Fibroblast of lung (primary cell): ENCODE measurements around the gene CACNG3.

Experiments
- CTCF ChIP-seq, 2 donors: IDR thresholded peaks in 1 of 2; conservative IDR thresholded peaks in 1 of 2; 1 replicate in 1 of 2; 2 replicates in 1 of 2; pipeline ENCODE4 v1.5.1; 2011 to 2012; ENCODE audit warnings: low read length in 2 of 2, control low read depth in 1 of 2, inconsistent platforms in 1 of 2, low read depth in 1 of 2, mild to moderate bottlenecking in 1 of 2
- EZH2 ChIP-seq: IDR thresholded peaks from 2 replicates; pipeline ENCODE4 v1.5.1; 2012; ENCODE audit warnings: low read length, control low read depth, mild to moderate bottlenecking; ENCODE audit errors: missing control alignments

GRCh38 chr16:24348545-24349290 lies 92.6 kb downstream of the CACNG3 start:
- TF ChIP-seq CTCF (conservative IDR thresholded peaks at IDR 0.05 in 1 of 2, IDR thresholded peaks at IDR 0.05 in 1 of 2; ENCODE audit: low read depth in 1 of 2, low read length in 2 of 2) (no peak), EZH2 (no peak)
